ENCODE measurements around the gene FGD5.

Gene FGD5

GRCh38 chr3:14879211-14879874 lies 60.6 kb downstream of the FGD5 start:
- Histone ChIP-seq H3K9me3 (ENCODE audit: control insufficient read depth, low read length) (no peaks in the 10 kb centered on the region), H3K36me3 (ENCODE audit: control insufficient read depth, insufficient read depth, low read length) (no peaks in the 10 kb centered on the region), H3K4me1 (ENCODE audit: control insufficient read depth, insufficient read depth, low read length, poor library complexity, severe bottlenecking) (no peaks in the 10 kb centered on the region), H3K27ac (ENCODE audit: low read depth, low read length, severe bottlenecking) (no peak overlapping the region), H3K4me3 (ENCODE audit: extremely low read depth, insufficient read depth, low read length, poor library complexity, severe bottlenecking) (no peak overlapping the region)
- WGBS, 2 experiments (ENCODE audit: insufficient coverage in 2 of 2): 49 to 68% methylated on average over 6 to 12 of the region's 12 CpGs

GRCh38 chr3:14880447-14881106 lies 61.8 kb downstream of the FGD5 start:
- H3K4me3 ChIP-seq (ENCODE audit: extremely low read depth, insufficient read depth, low read length, poor library complexity, severe bottlenecking): no peak overlapping the region
- H3K36me3 ChIP-seq (ENCODE audit: control insufficient read depth, insufficient read depth, low read length): no peaks in the 10 kb centered on the region
- no peaks in the 10 kb centered on the region for H3K9me3 ChIP-seq (ENCODE audit: control insufficient read depth, low read length)
- 95 to 96% methylated on average over 7 to 9 of the region's 10 CpGs for WGBS, 2 experiments (ENCODE audit: insufficient coverage in 2 of 2)
- no peaks in the 10 kb centered on the region for H3K4me1 ChIP-seq (ENCODE audit: control insufficient read depth, insufficient read depth, low read length, poor library complexity, severe bottlenecking)
- H3K27ac ChIP-seq (ENCODE audit: low read depth, low read length, severe bottlenecking): no peak overlapping the region

- Histone ChIP-seq H3K4me1 (ENCODE audit: control insufficient read depth, insufficient read depth, low read length, poor library complexity, severe bottlenecking) (no peaks in the 10 kb centered on the region), H3K36me3 (ENCODE audit: control insufficient read depth, insufficient read depth, low read length) (no peaks in the 10 kb centered on the region), H3K9me3 (ENCODE audit: control insufficient read depth, low read length) (no peaks in the 10 kb centered on the region), H3K27ac (ENCODE audit: low read depth, low read length, severe bottlenecking) (no peak overlapping the region), H3K4me3 (ENCODE audit: extremely low read depth, insufficient read depth, low read length, poor library complexity, severe bottlenecking) (no peak overlapping the region)
- 90 to 98% methylated on average over 5 of the region's 5 CpGs for WGBS, 2 experiments (ENCODE audit: insufficient coverage in 2 of 2)
Measured at GRCh38 chr3:14883226-14883625, 64.5 kb downstream of the FGD5 start.

GRCh38 chr3:14884665-14885064 lies 65.9 kb downstream of the FGD5 start:
- H3K4me1 ChIP-seq (ENCODE audit: control insufficient read depth, insufficient read depth, low read length, poor library complexity, severe bottlenecking): no peaks in the 10 kb centered on the region
- H3K9me3 ChIP-seq (ENCODE audit: control insufficient read depth, low read length): no peaks in the 10 kb centered on the region
- no peaks in the 10 kb centered on the region for H3K36me3 ChIP-seq (ENCODE audit: control insufficient read depth, insufficient read depth, low read length)
- no peak overlapping the region for H3K27ac ChIP-seq (ENCODE audit: low read depth, low read length, severe bottlenecking)
- no peak overlapping the region for H3K4me3 ChIP-seq (ENCODE audit: extremely low read depth, insufficient read depth, low read length, poor library complexity, severe bottlenecking)
- WGBS, 2 experiments (ENCODE audit: insufficient coverage in 2 of 2): 96 to 98% methylated on average over 10 to 11 of the region's 11 CpGs

GRCh38 chr3:14885307-14885706 lies 66.5 kb downstream of the FGD5 start:
- no peak overlapping the region for H3K27ac ChIP-seq (ENCODE audit: low read depth, low read length, severe bottlenecking)
- WGBS, 2 experiments (ENCODE audit: insufficient coverage in 2 of 2): 90 to 95% methylated on average over 7 to 8 of the region's 13 CpGs
- H3K36me3 ChIP-seq (ENCODE audit: control insufficient read depth, insufficient read depth, low read length): no peaks in the 10 kb centered on the region
- H3K9me3 ChIP-seq (ENCODE audit: control insufficient read depth, low read length): no peaks in the 10 kb centered on the region
- no peak overlapping the region for H3K4me3 ChIP-seq (ENCODE audit: extremely low read depth, insufficient read depth, low read length, poor library complexity, severe bottlenecking)
- no peaks in the 10 kb centered on the region for H3K4me1 ChIP-seq (ENCODE audit: control insufficient read depth, insufficient read depth, low read length, poor library complexity, severe bottlenecking)

GRCh38 chr3:14886101-14886500 lies 67.3 kb downstream of the FGD5 start:
- H3K4me1 ChIP-seq (ENCODE audit: control insufficient read depth, insufficient read depth, low read length, poor library complexity, severe bottlenecking): no peaks in the 10 kb centered on the region
- H3K9me3 ChIP-seq (ENCODE audit: control insufficient read depth, low read length): no peaks in the 10 kb centered on the region
- 100% methylated on average over 1 to 2 of the region's 3 CpGs for WGBS, 2 experiments (ENCODE audit: insufficient coverage in 2 of 2)
- H3K4me3 ChIP-seq (ENCODE audit: extremely low read depth, insufficient read depth, low read length, poor library complexity, severe bottlenecking): no peak overlapping the region
- H3K27ac ChIP-seq (ENCODE audit: low read depth, low read length, severe bottlenecking): no peak overlapping the region
- no peaks in the 10 kb centered on the region for H3K36me3 ChIP-seq (ENCODE audit: control insufficient read depth, insufficient read depth, low read length)

GRCh38 chr3:14889205-14889604 lies 70.4 kb downstream of the FGD5 start:
- no peaks in the 10 kb centered on the region for H3K36me3 ChIP-seq (ENCODE audit: control insufficient read depth, insufficient read depth, low read length)
- H3K9me3 ChIP-seq (ENCODE audit: control insufficient read depth, low read length): no peaks in the 10 kb centered on the region
- 74 to 92% methylated on average over 2 to 3 of the region's 7 CpGs for WGBS, 2 experiments (ENCODE audit: insufficient coverage in 2 of 2)
- H3K27ac ChIP-seq (ENCODE audit: low read depth, low read length, severe bottlenecking): no peak overlapping the region
- no peaks in the 10 kb centered on the region for H3K4me1 ChIP-seq (ENCODE audit: control insufficient read depth, insufficient read depth, low read length, poor library complexity, severe bottlenecking)
- no peak overlapping the region for H3K4me3 ChIP-seq (ENCODE audit: extremely low read depth, insufficient read depth, low read length, poor library complexity, severe bottlenecking)

- no peaks in the 10 kb centered on the region for H3K36me3 ChIP-seq (ENCODE audit: control insufficient read depth, insufficient read depth, low read length)
- H3K9me3 ChIP-seq (ENCODE audit: control insufficient read depth, low read length): no peaks in the 10 kb centered on the region
- H3K4me1 ChIP-seq (ENCODE audit: control insufficient read depth, insufficient read depth, low read length, poor library complexity, severe bottlenecking): no peaks in the 10 kb centered on the region
- WGBS, 2 experiments (ENCODE audit: insufficient coverage in 2 of 2): 85 to 88% methylated on average over 7 to 8 of the region's 8 CpGs
- H3K27ac ChIP-seq (ENCODE audit: low read depth, low read length, severe bottlenecking): no peak overlapping the region
- H3K4me3 ChIP-seq (ENCODE audit: extremely low read depth, insufficient read depth, low read length, poor library complexity, severe bottlenecking): no peak overlapping the region
Measured at GRCh38 chr3:14889943-14890342, 71.2 kb downstream of the FGD5 start.

- no peaks in the 10 kb centered on the region for H3K36me3 ChIP-seq (ENCODE audit: control insufficient read depth, insufficient read depth, low read length)
- no peak overlapping the region for H3K4me3 ChIP-seq (ENCODE audit: extremely low read depth, insufficient read depth, low read length, poor library complexity, severe bottlenecking)
- 87 to 94% methylated on average over 4 of the region's 5 CpGs for WGBS, 2 experiments (ENCODE audit: insufficient coverage in 2 of 2)
- no peaks in the 10 kb centered on the region for H3K4me1 ChIP-seq (ENCODE audit: control insufficient read depth, insufficient read depth, low read length, poor library complexity, severe bottlenecking)
- no peak overlapping the region for H3K27ac ChIP-seq (ENCODE audit: low read depth, low read length, severe bottlenecking)
- H3K9me3 ChIP-seq (ENCODE audit: control insufficient read depth, low read length): no peaks in the 10 kb centered on the region
Measured at GRCh38 chr3:14890476-14890875, 71.7 kb downstream of the FGD5 start.

GRCh38 chr3:14891135-14892132 lies 72.7 kb downstream of the FGD5 start:
- 77 to 86% methylated on average over 10 of the region's 12 CpGs for WGBS, 2 experiments (ENCODE audit: insufficient coverage in 2 of 2)
- no peaks in the 10 kb centered on the region for H3K9me3 ChIP-seq (ENCODE audit: control insufficient read depth, low read length)

More at GRCh38 chr3:14891135-14892132, 72.7 kb downstream of the FGD5 start:
- no peak overlapping the region for H3K4me3 ChIP-seq (ENCODE audit: extremely low read depth, insufficient read depth, low read length, poor library complexity, severe bottlenecking)
- no peaks in the 10 kb centered on the region for H3K4me1 ChIP-seq (ENCODE audit: control insufficient read depth, insufficient read depth, low read length, poor library complexity, severe bottlenecking)
- no peaks in the 10 kb centered on the region for H3K36me3 ChIP-seq (ENCODE audit: control insufficient read depth, insufficient read depth, low read length)
- no peak overlapping the region for H3K27ac ChIP-seq (ENCODE audit: low read depth, low read length, severe bottlenecking)

Measured in mesodermal cell (in vitro differentiated cells).